ENCODE measurements around the gene RASGEF1C.

RASGEF1C gene

DNA sequence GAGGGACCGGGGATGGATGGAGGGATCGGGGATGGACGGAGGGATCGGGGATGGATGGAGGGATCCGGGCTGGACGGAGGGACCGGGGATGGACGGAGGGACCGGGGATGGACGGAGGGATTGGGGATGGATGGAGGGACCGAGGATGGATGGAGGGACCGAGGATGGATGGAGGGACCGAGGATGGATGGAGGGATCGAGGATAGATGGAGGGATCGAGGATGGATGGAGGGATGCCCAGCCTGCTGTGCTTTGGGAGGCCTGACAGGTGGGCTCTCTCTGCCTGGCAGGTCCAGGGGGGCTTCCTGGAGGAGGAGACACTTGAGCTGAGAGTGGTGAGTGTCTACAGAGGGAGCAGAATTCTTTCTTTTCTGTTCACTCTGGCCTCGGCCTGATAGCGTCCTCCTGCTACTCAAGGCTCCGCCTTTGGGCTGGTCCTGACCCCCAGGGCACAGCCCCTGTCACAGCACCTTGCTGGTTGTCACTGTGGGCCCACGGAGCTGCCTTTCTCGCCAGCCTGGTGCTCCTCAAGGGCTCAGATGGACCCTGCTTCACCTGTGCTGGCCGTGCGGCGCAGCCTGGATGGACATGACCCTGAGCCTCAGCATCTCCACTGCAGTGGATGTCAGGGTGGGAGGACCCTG, 95.2 kb downstream of the RASGEF1C start:
- Histone ChIP-seq H3K4me3 (replicated peaks; ENCODE audit: insufficient read depth, low read length) (no peak overlapping the region), H3K27ac (replicated peaks) (no peak overlapping the region), H3K27me3 (ENCODE audit: insufficient read depth, poor library complexity, severe bottlenecking) (no peaks in the 10 kb centered on the region)
- DNase-seq (ENCODE audit: low read depth in 1 of 2, low spot score in 1 of 2): no peak
- no peak for TF ChIP-seq POLR2AphosphoS5 (IDR thresholded peaks at IDR 0.05; ENCODE audit: low read depth)
- TF ChIP-seq REST (IDR thresholded peaks at IDR 0.05; ENCODE audit: insufficient replicate concordance, low read depth): no peak
- no peak for TF ChIP-seq SPI1 (IDR thresholded peaks at IDR 0.05; ENCODE audit: borderline replicate concordance, low read depth)
- no peak for TF ChIP-seq CTCF (IDR thresholded peaks at IDR 0.05; ENCODE audit: insufficient read depth, low read length)
- no peak for TF ChIP-seq GABPA (IDR thresholded peaks at IDR 0.05; ENCODE audit: low read depth)

DNA sequence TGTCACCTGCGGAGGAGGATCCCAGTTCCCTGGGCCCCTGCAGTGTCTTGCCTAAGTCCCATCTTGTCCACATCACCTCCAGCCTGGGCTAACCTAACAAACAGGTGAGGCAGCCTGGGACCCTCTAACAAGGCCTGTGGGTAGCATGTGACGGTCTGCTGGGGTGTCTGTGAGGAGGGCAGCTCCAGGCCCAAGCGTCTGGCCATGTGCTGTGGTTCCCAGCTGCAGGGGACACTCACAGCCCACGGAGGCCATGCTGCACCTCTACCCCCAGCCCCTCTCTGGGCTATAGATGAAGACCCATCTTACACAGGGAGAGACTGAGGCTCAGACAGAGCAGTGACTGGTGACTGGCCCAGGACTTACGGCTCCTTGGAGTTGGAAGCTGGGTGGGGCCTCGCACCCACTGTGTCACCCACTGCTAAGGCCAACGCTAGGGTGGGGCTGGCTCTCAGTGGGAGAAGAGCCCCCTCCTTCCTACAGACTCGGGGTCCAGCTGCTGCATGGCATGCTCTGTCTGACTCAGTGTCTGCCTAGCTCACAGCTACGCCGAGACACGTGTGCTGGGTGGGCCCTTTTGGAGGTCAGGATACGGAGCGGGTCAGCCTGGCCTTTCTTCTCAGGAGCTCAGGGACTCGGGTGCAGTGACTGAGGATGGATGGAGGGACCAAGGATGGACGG, 96.7 kb downstream of the RASGEF1C start:
- no peak for TF ChIP-seq REST (IDR thresholded peaks at IDR 0.05; ENCODE audit: insufficient replicate concordance, low read depth)
- no peak for TF ChIP-seq POLR2AphosphoS5 (IDR thresholded peaks at IDR 0.05; ENCODE audit: low read depth)
- TF ChIP-seq GABPA (IDR thresholded peaks at IDR 0.05; ENCODE audit: low read depth): no peak
- no peak for TF ChIP-seq CTCF (IDR thresholded peaks at IDR 0.05; ENCODE audit: insufficient read depth, low read length)
- no peak for TF ChIP-seq SPI1 (IDR thresholded peaks at IDR 0.05; ENCODE audit: borderline replicate concordance, low read depth)
- no peak overlapping the region for H3K4me3 ChIP-seq (replicated peaks; ENCODE audit: insufficient read depth, low read length)
- H3K27me3 ChIP-seq (ENCODE audit: insufficient read depth, poor library complexity, severe bottlenecking): no peaks in the 10 kb centered on the region
- no peak for DNase-seq (ENCODE audit: low read depth in 1 of 2, low spot score in 1 of 2)
- no peak overlapping the region for H3K27ac ChIP-seq (replicated peaks)

- TF ChIP-seq SPI1 (IDR thresholded peaks at IDR 0.05; ENCODE audit: borderline replicate concordance, low read depth) (no peak), CTCF (IDR thresholded peaks at IDR 0.05; ENCODE audit: insufficient read depth, low read length) (no peak), REST (IDR thresholded peaks at IDR 0.05; ENCODE audit: insufficient replicate concordance, low read depth) (no peak), GABPA (IDR thresholded peaks at IDR 0.05; ENCODE audit: low read depth) (no peak), POLR2AphosphoS5 (IDR thresholded peaks at IDR 0.05; ENCODE audit: low read depth) (no peak)
These were observed 97.6 kb downstream of the RASGEF1C start for GRCh38 chr5:180111273-180112002.

More at GRCh38 chr5:180111273-180112002, 97.6 kb downstream of the RASGEF1C start:
- Histone ChIP-seq H3K4me3 (replicated peaks; ENCODE audit: insufficient read depth, low read length) (no peak overlapping the region), H3K27me3 (ENCODE audit: insufficient read depth, poor library complexity, severe bottlenecking) (no peaks in the 10 kb centered on the region), H3K27ac (replicated peaks) (no peak overlapping the region)
- DNase-seq (ENCODE audit: low read depth in 1 of 2, low spot score in 1 of 2): no peak

Data from HL-60 (cell line).